PC-9 (cell line): Measurements from ENCODE around the gene SPPL2B. TPM values are rescaled to one million over a fixed set of nuclear protein-coding genes. Genes with fewer than 3 reads are reported as not detected.

Experiments used
- BruUV-seq: library from RNA; stranded (reverse); fragments of 400-500 nt; replicated peaks from 2 replicates; lab custom pipeline; 2021; lab: Mats Ljungman, UMichigan
- CTCF ChIA-PET: fragments of 300-600 bp; sonication (Branson Sonifier 250); formaldehyde crosslinking; loops from one replicate; lab custom pipeline; 2022; ENCODE audit warnings: antibody characterized with exemption; lab: Charles Lee
- POLR2A ChIA-PET: fragments of 300-600 bp; sonication (Branson Sonifier 250); formaldehyde crosslinking; loops from one replicate; lab custom pipeline; 2022; ENCODE audit warnings: antibody characterized with exemption; ENCODE audit not compliant: unreplicated experiment; lab: Charles Lee
- DNase-seq, 2 experiments: peaks; one replicate each; pipeline versions ENCODE4 v3.0.0 to v3.0.0-alpha.2; 2015 to 2022; ENCODE audit warnings: mixed read lengths in 1 of 2
- H2AFZ ChIP-seq: fragments of 200-600 bp; sonication (generic); 2 replicates; pipeline ENCODE4 v1.8.1; 2017; ENCODE audit warnings: antibody characterized with exemption
- H3F3A ChIP-seq: fragments of 200-600 bp; sonication (generic); 2 replicates; pipeline ENCODE4 v1.8.1; 2017; ENCODE audit warnings: antibody characterized with exemption, mild to moderate bottlenecking, low read depth; ENCODE audit not compliant: insufficient read depth
- H3K27ac ChIP-seq: fragments of 200-600 bp; sonication (generic); 2 replicates; pipeline ENCODE4 v1.6.1; 2016; ENCODE audit warnings: mixed run types
- H3K27me3 ChIP-seq: fragments of 200-600 bp; sonication (generic); 2 replicates; pipeline ENCODE4 v1.6.1; 2016; ENCODE audit warnings: low read depth, mixed run types; ENCODE audit not compliant: insufficient read depth
- H3K36me3 ChIP-seq: fragments of 200-600 bp; sonication (generic); 2 replicates; pipeline ENCODE4 v1.6.1; 2016; ENCODE audit warnings: low read depth, mixed run types
- H3K4me1 ChIP-seq: fragments of 200-600 bp; sonication (generic); replicated peaks from 2 replicates; pipeline ENCODE4 v1.6.1; 2016; ENCODE audit warnings: mixed run types; ENCODE audit not compliant: insufficient read depth
- H3K4me2 ChIP-seq: fragments of 200-600 bp; sonication (generic); 2 replicates; pipeline ENCODE4 v1.6.1; 2017; ENCODE audit warnings: mixed run types
- H3K4me3 ChIP-seq: fragments of 200-600 bp; sonication (generic); 2 replicates; pipeline ENCODE4 v1.6.1; 2016; ENCODE audit warnings: mixed run types
- H3K79me2 ChIP-seq: fragments of 200-600 bp; sonication (generic); 2 replicates; pipeline ENCODE4 v1.6.1; 2017; ENCODE audit warnings: low read depth, mixed run types
- H3K9me2 ChIP-seq: fragments of 200-600 bp; sonication (generic); 2 replicates; pipeline ENCODE4 v1.8.1; 2017; ENCODE audit warnings: mild to moderate bottlenecking; ENCODE audit not compliant: insufficient read depth
- H3K9me3 ChIP-seq: fragments of 200-600 bp; sonication (generic); 2 replicates; pipeline ENCODE4 v1.8.1; 2016; ENCODE audit warnings: low read depth; ENCODE audit not compliant: insufficient read depth
- H4K20me1 ChIP-seq: fragments of 200-600 bp; sonication (generic); 2 replicates; pipeline ENCODE4 v1.8.1; 2017; ENCODE audit not compliant: insufficient read depth
- EZH2 ChIP-seq: fragments of 200-600 bp; sonication (generic); IDR thresholded peaks from 2 replicates; pipeline ENCODE4 v1.8.0; 2017; ENCODE audit warnings: antibody characterized with exemption, low read depth
- intact Hi-C: fragments of 100-400 bp; cut with micrococcal nuclease; formaldehyde crosslinking; loops from one replicate; pipeline ENCODE4 v1.10.0; 2022; ENCODE audit not compliant: unreplicated experiment
- total RNA-seq: library from RNA; stranded (reverse); gene quantifications from 2 replicates; pipeline ENCODE4 v1.2.3, GENCODE V29; 2021
- TF ChIP-seq, protein P1 (sequence below): fragments of 200-600 bp; sonication (generic); conservative IDR thresholded peaks from 2 replicates; pipeline ENCODE4 v1.6.1; 2017; ENCODE audit warnings: mixed run types, antibody characterized with exemption, mild to moderate bottlenecking, moderate library complexity

The SPPL2B gene
- total RNA-seq, 1 experiment from 2014 or later: 49.6 TPM

DNA sequence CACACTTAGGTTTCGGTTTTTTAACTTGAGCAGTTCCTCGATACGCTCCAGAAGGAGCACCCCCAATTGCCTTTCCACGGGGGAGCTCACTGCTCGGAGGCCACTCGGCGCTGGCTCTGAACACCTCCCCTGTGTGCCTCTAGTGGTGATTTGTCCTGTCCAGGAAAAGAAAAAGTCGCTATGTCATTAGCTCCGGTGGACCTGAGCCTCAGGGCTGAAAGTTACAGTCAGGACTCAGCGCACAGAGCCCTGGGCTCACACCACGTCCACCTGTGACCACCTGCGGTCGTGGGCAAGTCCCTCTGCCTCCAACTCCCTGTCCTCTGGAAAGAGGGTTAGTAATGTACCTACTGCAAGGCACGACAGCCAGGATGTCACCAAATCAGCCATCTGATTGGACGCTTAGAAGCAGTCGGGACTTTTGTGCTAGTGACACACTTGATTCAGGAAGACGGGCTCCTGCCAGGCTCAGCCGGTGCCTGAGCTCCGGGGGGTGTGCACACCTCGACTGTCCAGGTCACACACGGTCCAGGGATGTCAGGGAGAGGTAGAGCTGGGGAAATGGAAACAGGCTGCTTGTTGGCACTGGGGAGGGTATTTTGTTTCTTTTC, 27.7 kb downstream of the SPPL2B start:
- Histone ChIP-seq H3K4me1 (no peaks in the 10 kb centered on the region), H3K36me3 (no peaks in the 10 kb centered on the region), H3K27ac (no peak overlapping the region), H3F3A (no peaks in the 10 kb centered on the region), H3K4me3 (no peak overlapping the region), H3K79me2 (no peaks in the 10 kb centered on the region), H3K4me2 (no peak overlapping the region), H3K27me3 (peaks cover 6% of the 10 kb centered on the region; the same call in 1 of the 2 replicates), H2AFZ (no peak overlapping the region), H4K20me1 (no peaks in the 10 kb centered on the region), H3K9me3 (no peaks in the 10 kb centered on the region), H3K9me2 (no peaks in the 10 kb centered on the region)
- TF ChIP-seq EZH2: no peak
- TF ChIP-seq, protein P1, sequence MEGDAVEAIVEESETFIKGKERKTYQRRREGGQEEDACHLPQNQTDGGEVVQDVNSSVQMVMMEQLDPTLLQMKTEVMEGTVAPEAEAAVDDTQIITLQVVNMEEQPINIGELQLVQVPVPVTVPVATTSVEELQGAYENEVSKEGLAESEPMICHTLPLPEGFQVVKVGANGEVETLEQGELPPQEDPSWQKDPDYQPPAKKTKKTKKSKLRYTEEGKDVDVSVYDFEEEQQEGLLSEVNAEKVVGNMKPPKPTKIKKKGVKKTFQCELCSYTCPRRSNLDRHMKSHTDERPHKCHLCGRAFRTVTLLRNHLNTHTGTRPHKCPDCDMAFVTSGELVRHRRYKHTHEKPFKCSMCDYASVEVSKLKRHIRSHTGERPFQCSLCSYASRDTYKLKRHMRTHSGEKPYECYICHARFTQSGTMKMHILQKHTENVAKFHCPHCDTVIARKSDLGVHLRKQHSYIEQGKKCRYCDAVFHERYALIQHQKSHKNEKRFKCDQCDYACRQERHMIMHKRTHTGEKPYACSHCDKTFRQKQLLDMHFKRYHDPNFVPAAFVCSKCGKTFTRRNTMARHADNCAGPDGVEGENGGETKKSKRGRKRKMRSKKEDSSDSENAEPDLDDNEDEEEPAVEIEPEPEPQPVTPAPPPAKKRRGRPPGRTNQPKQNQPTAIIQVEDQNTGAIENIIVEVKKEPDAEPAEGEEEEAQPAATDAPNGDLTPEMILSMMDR: no peak
- no TSS peak for BruUV-seq
- intact Hi-C loops: no loop called here
- DNase-seq: no peak
- CTCF ChIA-PET: no interaction called here
- POLR2A ChIA-PET: no interaction called here

DNA sequence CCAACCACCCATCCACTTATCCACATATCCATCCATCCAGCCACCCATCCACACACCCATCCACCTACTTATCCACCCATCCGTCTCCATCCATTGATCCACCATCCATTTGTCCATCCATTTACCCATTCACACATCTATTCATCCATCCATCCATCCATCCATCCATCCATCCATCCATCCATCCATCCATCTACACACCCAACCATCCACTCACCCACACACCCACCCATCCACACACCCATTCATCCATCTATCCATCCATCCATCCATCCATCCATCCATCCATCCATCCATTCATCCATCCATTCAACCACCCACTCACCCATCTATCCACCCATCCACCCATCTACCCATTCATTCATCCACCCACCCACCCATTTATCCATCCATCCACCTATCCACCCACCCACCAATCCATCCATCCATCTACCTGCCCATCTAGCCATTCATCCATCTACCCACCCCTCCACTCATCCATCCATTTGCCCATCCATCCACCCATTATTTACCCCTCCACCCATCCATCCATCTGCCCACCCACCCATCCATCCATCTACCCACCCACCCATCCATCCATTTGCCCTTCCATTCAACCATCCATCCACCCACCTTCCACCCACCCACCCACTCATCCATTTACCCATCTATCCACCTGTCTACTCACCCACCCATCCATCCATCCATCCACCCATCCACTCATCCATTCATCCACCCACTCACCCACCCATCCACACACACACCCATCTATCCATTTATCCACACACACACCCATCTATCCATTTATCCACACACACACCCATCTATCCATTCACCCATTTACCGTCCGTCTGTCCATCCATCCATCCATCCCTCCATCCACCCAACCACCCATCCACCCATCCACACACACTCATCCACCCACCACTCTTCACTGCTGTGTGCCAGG, 29.1 kb downstream of the SPPL2B start:
- Histone ChIP-seq H3K9me3 (no peaks in the 10 kb centered on the region), H3K4me2 (no peak overlapping the region), H3K9me2 (no peaks in the 10 kb centered on the region), H3K36me3 (no peaks in the 10 kb centered on the region), H3K27ac (no peak overlapping the region), H3F3A (no peaks in the 10 kb centered on the region), H4K20me1 (no peaks in the 10 kb centered on the region), H2AFZ (no peak overlapping the region), H3K4me1 (no peaks in the 10 kb centered on the region), H3K79me2 (no peaks in the 10 kb centered on the region), H3K4me3 (no peak overlapping the region), H3K27me3 (peaks cover 16% of the 10 kb centered on the region; the same call in 1 of the 2 replicates)
- CTCF ChIA-PET: no interaction called here
- intact Hi-C loops: no loop called here
- TF ChIP-seq EZH2: no peak
- TF ChIP-seq, protein P1: no peak
- POLR2A ChIA-PET: no interaction called here
- no TSS peak for BruUV-seq
- DNase-seq: no peak

DNA sequence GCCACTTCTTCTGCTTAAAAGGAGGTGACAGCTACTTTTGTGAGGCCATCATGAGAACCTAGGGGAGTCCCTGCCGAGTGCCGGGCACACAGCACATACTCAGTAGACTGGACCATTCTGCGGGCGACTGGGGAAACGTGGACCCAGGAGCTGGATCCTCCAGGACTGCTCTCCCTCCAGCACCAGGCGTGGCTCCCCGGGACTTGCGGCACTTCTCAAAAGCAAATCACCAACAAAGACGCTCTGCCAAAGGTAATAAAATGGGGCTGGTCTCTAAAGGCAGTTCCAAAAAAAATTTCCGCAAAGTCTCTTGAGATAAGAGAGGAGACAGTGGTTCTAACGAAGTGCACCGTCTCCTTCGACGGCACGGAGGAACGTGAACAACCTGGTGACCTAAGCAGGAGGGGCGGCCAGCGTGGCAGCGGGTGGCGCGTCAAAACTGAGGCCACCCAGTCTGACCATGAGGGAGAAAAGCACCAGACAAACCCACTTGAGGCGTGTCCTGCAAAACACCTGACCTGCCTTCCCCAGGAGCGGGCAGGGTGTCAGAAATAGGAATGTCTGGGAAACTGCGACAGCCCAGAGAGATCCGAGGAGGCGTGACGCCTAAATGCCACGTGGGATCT, 30.2 kb downstream of the SPPL2B start:
- no TSS peak for BruUV-seq

More for the DNA sequence above, 30.2 kb downstream of the SPPL2B start:
- no peak for DNase-seq
- Histone ChIP-seq H3F3A (no peaks in the 10 kb centered on the region), H3K4me3 (no peak overlapping the region), H3K36me3 (no peaks in the 10 kb centered on the region), H2AFZ (no peak overlapping the region), H3K27me3 (peaks cover 16% of the 10 kb centered on the region; the same call in 1 of the 2 replicates), H3K9me3 (no peaks in the 10 kb centered on the region), H4K20me1 (no peaks in the 10 kb centered on the region), H3K27ac (no peak overlapping the region), H3K79me2 (no peaks in the 10 kb centered on the region), H3K4me2 (no peak overlapping the region), H3K9me2 (no peaks in the 10 kb centered on the region), H3K4me1 (no peaks in the 10 kb centered on the region)
- POLR2A ChIA-PET: no interaction called here
- intact Hi-C loops: no loop called here
- no peak for TF ChIP-seq EZH2
- TF ChIP-seq, protein P1: no peak
- CTCF ChIA-PET: no interaction called here
